Measurements from ENCODE around the gene SMIM3. TPM values are rescaled to one million over a fixed set of nuclear protein-coding genes. Genes with fewer than 3 reads are reported as not detected.

The SMIM3 gene
- total and polyA plus RNA-seq, 2 donors (not counting 1 experiment from before 2014, with no cell fraction given): 59.9 to 69.9 TPM

GRCh38 chr5:150774145-150774544 is 4.4 kb upstream of the SMIM3 start:
- H3K79me2 ChIP-seq (ENCODE audit: control insufficient read depth, insufficient read depth, low read length): peaks cover 12% of the 10 kb centered on the region
- no peak overlapping the region for H2AFZ ChIP-seq (ENCODE audit: low read length)
- TF ChIP-seq EZH2 (IDR thresholded peaks at IDR 0.05; ENCODE audit: low read length, missing control alignments): no peak
- TF ChIP-seq CTCF (conservative IDR thresholded peaks at IDR 0.05 in 1 of 2, IDR thresholded peaks at IDR 0.05 in 1 of 2; ENCODE audit: low read depth in 1 of 2, low read length in 2 of 2): no peak
- no peaks in the 10 kb centered on the region for H3K9me3 ChIP-seq (ENCODE audit: control insufficient read depth, insufficient read depth, low read depth, low read length)
- H3K9ac ChIP-seq (ENCODE audit: insufficient read depth, low read length): no peak overlapping the region
- H3K36me3 ChIP-seq (ENCODE audit: control insufficient read depth, insufficient read depth, low read length): no peaks in the 10 kb centered on the region
- H3K4me2 ChIP-seq (ENCODE audit: extremely low read depth, insufficient read depth, low read length): peak overlapping the region; percentile 51
- H3K4me3 ChIP-seq (replicated peaks in 1 of 4; ENCODE audit: control extremely low read depth in 1 of 4, insufficient read depth in 1 of 4, low read depth in 3 of 4, low read length in 4 of 4): no peak overlapping the region
- H3K27ac ChIP-seq (ENCODE audit: insufficient read depth, low read length): no peak overlapping the region
- H3K27me3 ChIP-seq (ENCODE audit: control insufficient read depth, insufficient read depth, low read length): no peaks in the 10 kb centered on the region
- peak; percentile 89 to 98 for DNase-seq (ENCODE audit: low read depth in 2 of 2)
- peaks cover 2% of the 10 kb centered on the region for H3K4me1 ChIP-seq (ENCODE audit: control insufficient read depth, extremely low read depth, insufficient read depth, low read length)
- no peaks in the 10 kb centered on the region for H4K20me1 ChIP-seq (ENCODE audit: control insufficient read depth, extremely low read depth, insufficient read depth, low read length)

- Histone ChIP-seq H3K79me2 (ENCODE audit: control insufficient read depth, insufficient read depth, low read length) (peaks cover 25% of the 10 kb centered on the region), H3K9ac (ENCODE audit: insufficient read depth, low read length) (no peak overlapping the region)
Measured at GRCh38 chr5:150777685-150778084, 872 bp upstream of the SMIM3 start.

GRCh38 chr5:150778088-150778516 is 455 bp upstream of the SMIM3 start:
- no peaks in the 10 kb centered on the region for H3K36me3 ChIP-seq (ENCODE audit: control insufficient read depth, insufficient read depth, low read length)
- H3K27ac ChIP-seq (ENCODE audit: insufficient read depth, low read length): peak overlapping the region; percentile 83
- H3K4me1 ChIP-seq (ENCODE audit: control insufficient read depth, extremely low read depth, insufficient read depth, low read length): peaks cover 22% of the 10 kb centered on the region
- H3K4me3 ChIP-seq (replicated peaks in 1 of 4; ENCODE audit: control extremely low read depth in 1 of 4, insufficient read depth in 1 of 4, low read depth in 3 of 4, low read length in 4 of 4): peak overlapping the region; percentile 83 to 91 (median 86)
- peak overlapping the region; percentile 87 for H3K9ac ChIP-seq (ENCODE audit: insufficient read depth, low read length)
- no peaks in the 10 kb centered on the region for H3K9me3 ChIP-seq (ENCODE audit: control insufficient read depth, insufficient read depth, low read depth, low read length)
- peak in 1 of 2 donors; percentile 80 for DNase-seq (ENCODE audit: low read depth in 2 of 2)
- H2AFZ ChIP-seq (ENCODE audit: low read length): peak overlapping the region; percentile 89
- H3K4me2 ChIP-seq (ENCODE audit: extremely low read depth, insufficient read depth, low read length): peak overlapping the region; percentile 94
- no peaks in the 10 kb centered on the region for H3K27me3 ChIP-seq (ENCODE audit: control insufficient read depth, insufficient read depth, low read length)
- TF ChIP-seq EZH2 (IDR thresholded peaks at IDR 0.05; ENCODE audit: low read length, missing control alignments) (no peak), CTCF (conservative IDR thresholded peaks at IDR 0.05 in 1 of 2, IDR thresholded peaks at IDR 0.05 in 1 of 2; ENCODE audit: low read depth in 1 of 2, low read length in 2 of 2) (no peak)
- no peaks in the 10 kb centered on the region for H4K20me1 ChIP-seq (ENCODE audit: control insufficient read depth, extremely low read depth, insufficient read depth, low read length)
- H3K79me2 ChIP-seq (ENCODE audit: control insufficient read depth, insufficient read depth, low read length): peaks cover 29% of the 10 kb centered on the region

More at GRCh38 chr5:150777685-150778084, 872 bp upstream of the SMIM3 start:
- TF ChIP-seq EZH2 (IDR thresholded peaks at IDR 0.05; ENCODE audit: low read length, missing control alignments) (no peak), CTCF (conservative IDR thresholded peaks at IDR 0.05 in 1 of 2, IDR thresholded peaks at IDR 0.05 in 1 of 2; ENCODE audit: low read depth in 1 of 2, low read length in 2 of 2) (no peak)
- Histone ChIP-seq H4K20me1 (ENCODE audit: control insufficient read depth, extremely low read depth, insufficient read depth, low read length) (no peaks in the 10 kb centered on the region), H2AFZ (ENCODE audit: low read length) (no peak overlapping the region), H3K4me1 (ENCODE audit: control insufficient read depth, extremely low read depth, insufficient read depth, low read length) (peaks cover 18% of the 10 kb centered on the region), H3K9me3 (ENCODE audit: control insufficient read depth, insufficient read depth, low read depth, low read length) (no peaks in the 10 kb centered on the region), H3K4me2 (ENCODE audit: extremely low read depth, insufficient read depth, low read length) (peak overlapping the region; percentile 94), H3K27ac (ENCODE audit: insufficient read depth, low read length) (peak overlapping the region; percentile 83), H3K36me3 (ENCODE audit: control insufficient read depth, insufficient read depth, low read length) (no peaks in the 10 kb centered on the region), H3K4me3 (replicated peaks in 1 of 4; ENCODE audit: control extremely low read depth in 1 of 4, insufficient read depth in 1 of 4, low read depth in 3 of 4, low read length in 4 of 4) (peak overlapping the region in 3 of 4 experiments; percentile 83 to 91 (median 89)), H3K27me3 (ENCODE audit: control insufficient read depth, insufficient read depth, low read length) (no peaks in the 10 kb centered on the region)
- DNase-seq (ENCODE audit: low read depth in 2 of 2): peak in 1 of 2 donors; percentile 26

Measured in fibroblast of lung (primary cell).